Muscle layer of duodenum (tissue), 2 donors: ENCODE measurements around the gene CHADL.
A peak's percentile ranks its signal among the peaks of the same experiment; 100 is the strongest.

Source experiments
- H3K27ac ChIP-seq: one replicate; pipeline ENCODE4 v1.7.0; 2013; ENCODE audit warnings: mild to moderate bottlenecking, low read length
- H3K27me3 ChIP-seq: one replicate; pipeline ENCODE4 v1.7.0; 2013; ENCODE audit warnings: low read depth, mild to moderate bottlenecking, control low read depth, low read length
- H3K36me3 ChIP-seq, 2 donors: one replicate each; pipeline ENCODE4 v1.7.0; 2013; ENCODE audit warnings: low read length in 2 of 2, control low read depth in 1 of 2, mild to moderate bottlenecking in 1 of 2; ENCODE audit not compliant: insufficient read depth in 2 of 2, control insufficient read depth in 1 of 2
- H3K4me1 ChIP-seq, 2 donors: one replicate each; pipeline ENCODE4 v1.7.0; 2013; ENCODE audit warnings: low read length in 2 of 2, mild to moderate bottlenecking in 2 of 2, control low read depth in 1 of 2, moderate library complexity in 1 of 2; ENCODE audit not compliant: insufficient read depth in 2 of 2, control insufficient read depth in 1 of 2
- H3K4me3 ChIP-seq, 2 donors: one replicate each; pipeline ENCODE4 v1.7.0; 2013; ENCODE audit warnings: low read length in 2 of 2, low read depth in 1 of 2, mild to moderate bottlenecking in 1 of 2
- H3K9me3 ChIP-seq, 2 donors: one replicate each; pipeline ENCODE4 v1.7.0; 2013; ENCODE audit warnings: low read length in 2 of 2, control low read depth in 1 of 2, mild to moderate bottlenecking in 1 of 2; ENCODE audit not compliant: control insufficient read depth in 1 of 2
- donor health status: healthy.

Gene CHADL

DNA sequence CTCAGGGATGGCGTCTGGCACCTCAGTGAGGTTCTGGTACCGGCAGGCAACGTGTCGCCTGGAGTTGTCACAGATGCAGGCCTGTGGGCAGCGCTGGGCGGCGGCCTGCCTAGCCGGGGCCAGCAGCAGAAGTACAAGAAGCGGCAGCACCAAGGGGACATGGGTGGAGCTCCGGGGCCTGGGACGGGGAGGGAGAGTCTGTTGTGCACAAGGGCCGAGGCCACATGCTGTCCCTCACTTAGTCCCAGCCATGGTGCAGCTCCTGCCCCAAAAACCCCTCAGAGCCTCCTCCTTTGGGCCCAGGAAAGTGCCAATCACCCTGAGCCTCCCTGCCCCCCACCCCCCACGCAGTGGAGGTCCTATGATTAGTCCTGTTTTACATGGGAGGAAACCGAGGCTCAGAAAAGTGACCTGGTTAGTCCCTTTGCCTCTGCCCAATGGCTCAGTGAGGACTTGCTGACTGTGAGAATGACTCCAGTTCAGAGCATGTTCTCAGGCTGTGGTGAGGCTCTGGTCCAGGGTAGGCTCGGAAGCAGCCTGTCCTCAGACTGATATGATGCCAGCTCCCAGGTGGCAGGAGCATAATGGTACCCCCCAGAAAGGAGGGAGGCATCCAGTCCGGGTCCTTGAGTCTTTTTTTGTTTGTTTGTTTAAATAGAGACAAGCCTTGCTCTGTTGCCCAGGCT lies 1.1 kb downstream of the CHADL start:
- Histone ChIP-seq H3K36me3 (no peaks in the 10 kb centered on the region), H3K4me1 (peaks cover 0 to 24% of the 10 kb centered on the region in 2 donors), H3K9me3 (no peaks in the 10 kb centered on the region), H3K27me3 (no peaks in the 10 kb centered on the region), H3K4me3 (no peak overlapping the region), H3K27ac (no peak overlapping the region)

DNA sequence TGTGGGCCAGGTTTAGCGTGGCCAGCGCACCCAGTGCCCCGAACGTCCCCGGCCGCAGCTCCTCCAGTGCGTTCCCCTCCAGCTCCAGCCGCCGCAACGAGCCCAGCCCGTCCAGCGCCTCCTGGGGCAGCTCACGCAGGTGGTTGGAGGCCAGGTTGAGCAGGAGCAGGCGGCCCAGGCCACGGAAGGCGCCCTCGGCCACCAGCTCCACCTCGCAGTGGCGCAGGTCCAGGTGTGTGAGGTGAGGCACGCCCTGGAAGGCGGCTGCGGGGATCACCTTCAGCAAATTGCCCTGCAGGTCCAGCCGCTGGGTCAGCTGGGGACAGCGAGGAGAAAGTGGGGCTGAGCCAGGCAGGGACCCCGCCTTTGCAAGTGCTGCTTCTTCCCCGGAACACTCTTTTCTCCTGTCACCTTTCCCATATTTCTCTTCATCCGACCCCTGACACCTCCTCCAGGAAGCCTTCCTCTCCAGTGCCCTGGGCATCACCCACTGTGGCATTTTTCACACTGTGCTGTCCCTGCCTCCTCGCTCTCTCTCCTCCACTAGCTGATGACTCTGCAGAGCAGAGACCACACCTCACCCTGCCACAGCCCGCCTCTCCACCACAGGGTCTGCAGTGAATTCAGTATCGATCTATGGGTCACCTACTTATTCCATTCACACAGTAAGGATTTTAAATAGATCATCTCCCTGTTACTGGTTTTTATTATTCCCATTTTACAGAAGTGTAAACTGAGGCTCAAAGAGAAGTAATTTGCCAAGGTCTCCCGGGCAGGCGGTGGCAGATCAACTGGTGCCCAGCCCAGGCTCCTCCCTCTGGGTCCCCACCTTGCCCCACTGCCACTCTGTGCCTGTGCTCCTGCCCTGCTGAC lies 1.9 kb downstream of the CHADL start:
- H3K4me3 ChIP-seq: peak overlapping the region in 1 of 2 donors; percentile 65
- H3K9me3 ChIP-seq: no peaks in the 10 kb centered on the region
- H3K27me3 ChIP-seq: no peaks in the 10 kb centered on the region
- no peak overlapping the region for H3K27ac ChIP-seq
- no peaks in the 10 kb centered on the region for H3K36me3 ChIP-seq
- H3K4me1 ChIP-seq: peaks cover 0 to 24% of the 10 kb centered on the region in 2 donors

DNA sequence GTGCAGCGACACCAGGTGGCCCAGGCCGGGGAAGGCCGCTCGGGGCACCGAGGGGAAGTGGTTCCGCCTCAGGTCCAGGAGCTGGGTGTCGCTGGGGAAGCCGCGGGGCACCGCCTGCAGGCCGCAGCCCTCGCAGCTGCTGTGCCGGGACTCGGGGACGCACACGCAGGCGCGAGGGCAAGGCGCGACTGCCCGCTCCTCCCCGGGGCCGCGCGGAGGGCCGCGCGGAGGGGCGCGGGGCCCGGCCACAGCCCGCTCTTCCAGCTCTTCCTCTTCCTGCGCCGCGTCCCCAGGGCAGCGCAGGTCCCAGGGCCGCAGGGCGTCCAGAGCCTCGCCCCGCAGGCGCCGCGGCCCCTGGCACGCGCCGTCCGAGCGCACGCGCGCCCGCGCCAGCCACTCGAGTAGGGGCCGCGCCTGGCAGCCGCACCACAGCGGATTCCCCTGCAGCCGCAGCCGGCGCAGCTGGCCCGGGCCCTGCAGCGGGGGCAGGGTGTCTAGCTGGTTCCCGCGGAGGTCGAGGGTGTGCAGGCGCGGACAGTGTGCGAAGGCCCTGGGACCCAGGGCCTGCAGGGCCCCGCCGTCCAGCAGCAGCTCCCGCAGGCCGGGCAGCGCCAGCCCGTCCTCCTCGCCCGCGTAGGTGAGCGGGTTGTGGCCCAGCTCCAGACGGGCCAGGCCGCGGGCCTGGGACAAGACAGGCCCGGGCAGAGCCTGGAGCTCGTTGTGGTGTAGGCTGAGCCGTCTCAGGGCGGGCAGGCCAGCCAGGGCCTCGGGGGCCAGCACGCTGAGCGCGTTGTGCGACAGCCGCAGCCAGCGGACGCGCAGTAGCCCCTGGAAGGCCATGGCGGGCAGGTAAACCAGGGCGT lies 2.8 kb downstream of the CHADL start:
- H3K27me3 ChIP-seq: no peaks in the 10 kb centered on the region
- peaks cover 0 to 24% of the 10 kb centered on the region in 2 donors for H3K4me1 ChIP-seq
- H3K4me3 ChIP-seq: peak overlapping the region in 1 of 2 donors; percentile 65
- no peak overlapping the region for H3K27ac ChIP-seq
- no peaks in the 10 kb centered on the region for H3K36me3 ChIP-seq
- no peaks in the 10 kb centered on the region for H3K9me3 ChIP-seq

DNA sequence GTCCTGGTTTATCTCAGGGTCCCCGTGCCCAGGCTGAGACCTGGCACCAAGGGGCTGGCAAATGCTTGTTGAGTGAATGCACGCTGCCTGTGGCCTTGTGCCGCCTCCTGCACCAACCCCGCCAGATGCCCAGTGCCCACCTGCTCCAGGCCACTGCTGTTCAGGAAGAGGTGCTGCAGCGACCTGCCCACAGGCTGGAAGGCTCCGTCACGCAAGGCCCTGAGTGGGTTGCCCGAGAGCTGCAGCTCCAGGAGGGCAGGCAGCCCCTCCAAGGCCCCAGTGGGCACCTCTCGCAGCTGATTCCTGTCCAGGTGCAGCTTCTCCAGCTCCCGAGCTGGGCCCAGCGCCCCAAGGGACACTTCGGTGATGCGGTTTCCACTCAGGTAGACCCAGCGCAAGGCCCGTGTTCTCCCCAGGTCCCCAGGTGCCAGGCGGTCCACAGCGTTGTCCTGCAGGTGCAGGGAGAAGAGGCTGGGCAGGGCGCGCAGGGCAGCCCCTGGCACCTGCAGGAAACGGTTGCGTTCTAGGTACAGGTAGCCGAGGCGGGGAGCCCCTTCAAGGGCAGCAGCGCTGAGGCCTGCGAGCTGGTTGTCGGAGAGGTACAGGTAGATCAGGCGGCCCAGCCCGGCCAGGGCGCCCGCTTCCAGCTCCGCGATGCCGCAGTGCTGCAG lies 3.6 kb downstream of the CHADL start:
- Histone ChIP-seq H3K36me3 (no peaks in the 10 kb centered on the region), H3K4me1 (peaks cover 0 to 24% of the 10 kb centered on the region in 2 donors), H3K27me3 (no peaks in the 10 kb centered on the region), H3K9me3 (no peaks in the 10 kb centered on the region), H3K27ac (no peak overlapping the region), H3K4me3 (peak overlapping the region in 1 of 2 donors; percentile 65)

DNA sequence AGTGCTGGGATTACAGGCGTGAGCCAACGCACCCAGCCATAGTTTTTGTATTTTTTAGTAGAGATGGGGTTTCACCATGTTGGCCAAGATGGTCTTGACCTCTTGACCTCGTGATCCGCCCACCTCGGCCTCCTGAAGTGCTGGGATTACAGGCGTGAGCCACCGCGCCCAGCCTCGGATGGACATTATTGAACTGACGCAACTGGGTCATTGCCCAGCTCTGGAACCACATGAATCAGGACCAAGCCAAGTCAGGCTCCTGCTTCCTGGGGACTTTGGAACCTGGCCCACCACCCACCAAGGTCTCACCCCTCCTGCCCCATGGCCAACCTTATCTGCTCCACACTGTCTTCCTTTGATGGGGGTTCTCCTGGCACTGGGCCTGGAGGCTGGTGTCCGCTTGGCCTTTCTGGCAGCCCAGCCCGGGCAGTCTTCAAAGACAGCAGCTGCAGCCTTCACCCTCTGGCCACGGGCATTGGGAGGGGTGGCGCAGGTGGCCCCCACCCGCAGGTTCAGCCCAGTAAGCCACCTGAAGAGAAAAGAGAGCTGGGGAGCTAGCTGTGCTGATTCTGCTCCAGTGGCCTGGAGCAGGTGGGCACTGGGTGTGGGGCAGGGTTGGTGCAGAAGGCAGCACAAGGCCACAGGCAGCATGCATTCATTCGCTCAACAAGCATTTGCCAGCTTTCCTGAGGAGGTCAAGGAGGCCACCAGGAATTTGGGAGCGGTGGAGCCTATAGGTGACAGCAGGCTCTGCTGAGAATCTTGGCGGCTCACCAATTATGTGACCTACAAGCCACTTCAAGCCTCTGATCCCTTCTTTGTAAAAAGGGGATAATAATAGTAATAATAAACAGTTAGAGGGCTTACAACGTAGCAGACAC lies 5.7 kb downstream of the CHADL start:
- Histone ChIP-seq H3K4me3 (no peak overlapping the region), H3K4me1 (peaks cover 0 to 24% of the 10 kb centered on the region in 2 donors), H3K9me3 (no peaks in the 10 kb centered on the region), H3K27ac (no peak overlapping the region), H3K36me3 (peaks cover 11% of the 10 kb centered on the region in 2 donors), H3K27me3 (no peaks in the 10 kb centered on the region)

DNA sequence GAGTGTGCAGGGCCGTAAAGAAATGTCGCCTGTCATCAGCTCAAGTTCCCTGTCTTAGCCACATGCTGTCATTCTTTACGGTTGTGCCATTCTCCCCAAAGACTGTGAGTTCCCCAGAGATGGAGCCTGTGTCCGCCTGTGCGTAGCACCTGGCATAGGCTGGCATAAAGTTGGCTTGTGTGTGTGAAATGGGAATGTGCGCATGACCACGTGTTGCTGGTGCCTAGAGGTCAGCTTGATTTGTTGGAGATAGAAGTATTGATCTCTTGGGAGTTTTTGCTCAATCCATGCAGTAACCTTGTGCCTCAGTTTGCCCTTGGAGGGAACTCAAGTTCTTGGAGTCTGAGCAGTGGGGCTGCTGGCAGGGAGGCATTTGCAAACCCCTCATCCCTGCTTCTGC lies 9.4 kb downstream of the CHADL start:
- no peaks in the 10 kb centered on the region for H3K27me3 ChIP-seq
- no peaks in the 10 kb centered on the region for H3K9me3 ChIP-seq
- no peak overlapping the region for H3K4me3 ChIP-seq
- H3K27ac ChIP-seq: no peak overlapping the region
- peaks cover 17 to 40% of the 10 kb centered on the region in 2 donors for H3K36me3 ChIP-seq
- H3K4me1 ChIP-seq: peaks cover 0 to 3% of the 10 kb centered on the region in 2 donors

DNA sequence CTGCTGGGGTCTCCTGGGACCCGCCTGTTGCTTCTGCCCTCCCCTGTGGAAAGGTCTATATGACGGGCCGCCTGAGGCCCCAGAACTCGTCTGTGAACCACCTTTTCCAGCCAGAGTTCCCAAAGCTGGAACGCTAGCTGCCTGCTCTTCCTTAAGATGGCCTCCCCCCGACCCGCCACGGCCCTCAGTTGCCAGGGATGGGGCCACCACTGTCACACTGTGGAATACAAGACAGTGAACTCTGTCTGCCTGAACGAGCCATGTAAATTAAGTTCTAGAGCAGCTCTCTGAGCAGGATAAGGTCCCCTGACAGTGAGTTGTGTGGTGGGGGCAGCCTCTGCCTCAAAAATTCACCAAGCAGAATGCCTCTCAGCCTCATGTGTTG lies 10.3 kb downstream of the CHADL start:
- H3K27ac ChIP-seq: no peak overlapping the region
- no peak overlapping the region for H3K4me3 ChIP-seq
- H3K9me3 ChIP-seq: no peaks in the 10 kb centered on the region
- peaks cover 25 to 49% of the 10 kb centered on the region in 2 donors for H3K36me3 ChIP-seq
- H3K27me3 ChIP-seq: no peaks in the 10 kb centered on the region
- no peaks in the 10 kb centered on the region for H3K4me1 ChIP-seq

DNA sequence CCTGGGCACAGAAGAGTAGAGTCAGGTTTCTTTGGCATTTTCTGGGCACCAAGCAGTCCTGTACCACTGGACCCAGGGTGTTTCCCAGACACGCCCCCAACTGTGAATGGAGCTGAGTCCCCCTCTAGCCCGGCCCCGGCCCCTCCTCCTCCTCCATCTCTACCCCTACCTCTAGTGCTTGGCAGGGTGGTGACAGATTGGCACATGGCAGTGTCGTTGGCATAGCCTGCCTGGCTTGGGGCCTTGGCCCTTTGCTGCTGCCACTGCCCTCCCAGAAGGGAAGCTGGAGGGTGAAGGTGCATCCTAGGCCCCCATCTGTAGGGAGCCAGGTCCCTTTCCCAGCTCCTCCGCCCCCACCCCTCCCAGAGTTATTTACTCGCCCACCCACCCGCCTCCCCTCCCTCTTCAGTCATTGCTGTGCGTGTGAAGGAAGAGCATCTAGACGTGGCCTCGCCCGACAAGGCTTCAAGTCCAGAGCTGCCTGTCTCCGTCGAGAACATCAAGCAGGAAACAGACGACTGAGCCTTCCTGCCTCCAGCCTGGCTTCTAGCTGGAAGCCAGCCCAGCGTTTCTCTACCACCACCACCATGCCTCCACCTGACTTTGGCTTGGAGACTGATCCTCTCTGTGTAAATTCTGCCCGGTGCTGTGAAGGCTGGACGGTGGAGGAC lies 10.9 kb downstream of the CHADL start:
- no peaks in the 10 kb centered on the region for H3K9me3 ChIP-seq
- no peak overlapping the region for H3K27ac ChIP-seq
- peaks cover 26 to 54% of the 10 kb centered on the region in 2 donors for H3K36me3 ChIP-seq
- no peak overlapping the region for H3K4me3 ChIP-seq
- H3K27me3 ChIP-seq: no peaks in the 10 kb centered on the region
- H3K4me1 ChIP-seq: no peaks in the 10 kb centered on the region

DNA sequence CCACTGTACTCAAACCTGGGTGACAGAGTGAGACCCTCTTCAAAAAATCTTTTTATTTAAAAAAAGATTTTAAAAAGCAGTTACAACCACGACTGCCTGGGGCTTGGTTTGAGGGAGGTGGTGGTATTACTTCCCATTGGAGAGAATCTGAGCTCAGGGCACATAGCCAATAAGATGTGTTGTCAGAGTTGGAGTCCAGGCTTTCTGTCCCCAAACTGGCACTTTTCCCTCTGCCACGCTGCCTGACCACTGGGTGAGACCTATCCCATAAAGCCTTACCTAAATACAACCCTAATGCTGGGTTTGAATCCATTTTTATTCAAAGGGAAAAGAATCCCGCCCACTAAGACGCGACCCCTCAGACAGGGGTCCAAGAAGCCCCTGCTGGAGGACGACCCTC lies 11.5 kb downstream of the CHADL start:
- no peaks in the 10 kb centered on the region for H3K9me3 ChIP-seq
- H3K36me3 ChIP-seq: peaks cover 29 to 61% of the 10 kb centered on the region in 2 donors
- no peaks in the 10 kb centered on the region for H3K27me3 ChIP-seq
- no peak overlapping the region for H3K27ac ChIP-seq
- no peak overlapping the region for H3K4me3 ChIP-seq
- no peaks in the 10 kb centered on the region for H3K4me1 ChIP-seq
